Subcutaneous abdominal adipose tissue (tissue), 5 donors: Measurements from ENCODE around the gene ATP9B.

Source experiments
- H3K27ac ChIP-seq: one replicate; pipeline ENCODE4 v1.7.0; 2013; ENCODE audit warnings: low read depth, mild to moderate bottlenecking, inconsistent platforms, low read length, moderate library complexity
- H3K27me3 ChIP-seq, 5 donors: one replicate each; pipeline ENCODE4 v1.7.0; 2013; ENCODE audit warnings: low read length in 5 of 5, inconsistent platforms in 1 of 5; ENCODE audit not compliant: control insufficient read depth in 5 of 5, insufficient read depth in 4 of 5
- H3K36me3 ChIP-seq, 5 donors: one replicate each; pipeline ENCODE4 v1.7.0; 2013; ENCODE audit warnings: low read length in 5 of 5; ENCODE audit not compliant: control insufficient read depth in 5 of 5, insufficient read depth in 5 of 5
- H3K4me1 ChIP-seq, 5 donors: one replicate each; pipeline ENCODE4 v1.7.0; 2013; ENCODE audit warnings: low read length in 5 of 5, mild to moderate bottlenecking in 3 of 5, moderate library complexity in 1 of 5; ENCODE audit not compliant: control insufficient read depth in 5 of 5, insufficient read depth in 5 of 5
- H3K4me3 ChIP-seq, 5 donors: one replicate each; pipeline ENCODE4 v1.7.0; 2013; ENCODE audit warnings: low read length in 5 of 5, low read depth in 1 of 5
- H3K9ac ChIP-seq, 5 donors: one replicate each; pipeline ENCODE4 v1.7.0; 2013; ENCODE audit warnings: low read length in 5 of 5, mild to moderate bottlenecking in 4 of 5, moderate library complexity in 3 of 5
- H3K9me3 ChIP-seq, 5 donors: one replicate each; pipeline ENCODE4 v1.7.0; 2013; ENCODE audit warnings: low read length in 5 of 5; ENCODE audit not compliant: control insufficient read depth in 5 of 5
- donor health status: healthy.
- donor health status: healthy.
- donor health status: healthy.
- donor health status: healthy.
- donor health status: healthy.

Gene ATP9B

GRCh38 chr18:79377187-79377891 is 308.1 kb downstream of the ATP9B start:
- Histone ChIP-seq H3K27me3 (no peaks in the 10 kb centered on the region), H3K9me3 (no peaks in the 10 kb centered on the region), H3K36me3 (peaks cover 0 to 47% (median 33%) of the 10 kb centered on the region in 5 donors), H3K4me1 (peaks cover 0 to 5% (median 3%) of the 10 kb centered on the region in 5 donors), H3K27ac (no peak overlapping the region), H3K4me3 (no peak overlapping the region), H3K9ac (no peak overlapping the region)

- no peak overlapping the region for H3K4me3 ChIP-seq
- H3K27ac ChIP-seq: no peak overlapping the region
- peaks cover 0 to 5% (median 3%) of the 10 kb centered on the region in 5 donors for H3K4me1 ChIP-seq
- H3K27me3 ChIP-seq: peaks cover 0 to 2% (median 0%) of the 10 kb centered on the region in 5 donors
- peaks cover 0 to 41% (median 30%) of the 10 kb centered on the region in 5 donors for H3K36me3 ChIP-seq
- no peak overlapping the region for H3K9ac ChIP-seq
- H3K9me3 ChIP-seq: no peaks in the 10 kb centered on the region
Observed at GRCh38 chr18:79378536-79379250, 309.5 kb downstream of the ATP9B start.

- Histone ChIP-seq H3K27me3 (peaks cover 0 to 6% (median 0%) of the 10 kb centered on the region in 5 donors), H3K36me3 (peaks cover 0 to 35% (median 25%) of the 10 kb centered on the region in 5 donors), H3K4me3 (no peak overlapping the region), H3K4me1 (peaks cover 0 to 5% (median 3%) of the 10 kb centered on the region in 5 donors), H3K9me3 (no peaks in the 10 kb centered on the region), H3K27ac (no peak overlapping the region), H3K9ac (no peak overlapping the region)
Observed at GRCh38 chr18:79379251-79379905, 310.2 kb downstream of the ATP9B start.

GRCh38 chr18:79379931-79380815 is 311.0 kb downstream of the ATP9B start:
- no peak overlapping the region for H3K9ac ChIP-seq
- no peak overlapping the region for H3K27ac ChIP-seq
- peaks cover 0 to 5% (median 3%) of the 10 kb centered on the region in 5 donors for H3K4me1 ChIP-seq
- peaks cover 0 to 28% (median 17%) of the 10 kb centered on the region in 5 donors for H3K36me3 ChIP-seq
- H3K9me3 ChIP-seq: no peaks in the 10 kb centered on the region
- H3K27me3 ChIP-seq: peaks cover 0 to 8% (median 0%) of the 10 kb centered on the region in 5 donors
- H3K4me3 ChIP-seq: no peak overlapping the region

- Histone ChIP-seq H3K27ac (no peak overlapping the region), H3K27me3 (peaks cover 4 to 12% (median 5%) of the 10 kb centered on the region in 5 donors), H3K9me3 (no peaks in the 10 kb centered on the region), H3K9ac (no peak overlapping the region), H3K36me3 (peaks cover 0 to 19% (median 13%) of the 10 kb centered on the region in 5 donors), H3K4me1 (peaks cover 0 to 5% (median 3%) of the 10 kb centered on the region in 5 donors), H3K4me3 (no peak overlapping the region)
Observed at GRCh38 chr18:79380816-79381806, 311.9 kb downstream of the ATP9B start.

GRCh38 chr18:79381811-79382311 is 312.7 kb downstream of the ATP9B start:
- no peak overlapping the region for H3K9ac ChIP-seq
- H3K36me3 ChIP-seq: peaks cover 0 to 16% (median 13%) of the 10 kb centered on the region in 5 donors
- H3K4me1 ChIP-seq: peaks cover 0 to 5% (median 3%) of the 10 kb centered on the region in 5 donors
- H3K27me3 ChIP-seq: peaks cover 10 to 19% (median 11%) of the 10 kb centered on the region in 5 donors
- H3K4me3 ChIP-seq: no peak overlapping the region
- H3K9me3 ChIP-seq: no peaks in the 10 kb centered on the region
- H3K27ac ChIP-seq: no peak overlapping the region

GRCh38 chr18:79382681-79383387 is 313.6 kb downstream of the ATP9B start:
- H3K4me3 ChIP-seq: no peak overlapping the region
- H3K36me3 ChIP-seq: peaks cover 0 to 7% (median 3%) of the 10 kb centered on the region in 5 donors
- H3K27me3 ChIP-seq: peaks cover 14 to 26% (median 16%) of the 10 kb centered on the region in 5 donors
- H3K27ac ChIP-seq: no peak overlapping the region
- H3K9ac ChIP-seq: no peak overlapping the region
- H3K9me3 ChIP-seq: no peaks in the 10 kb centered on the region
- H3K4me1 ChIP-seq: peaks cover 0 to 5% (median 3%) of the 10 kb centered on the region in 5 donors

GRCh38 chr18:79383388-79384056 is 314.3 kb downstream of the ATP9B start:
- H3K4me3 ChIP-seq: no peak overlapping the region
- no peaks in the 10 kb centered on the region for H3K9me3 ChIP-seq
- H3K27me3 ChIP-seq: peaks cover 20 to 33% (median 23%) of the 10 kb centered on the region in 5 donors
- H3K27ac ChIP-seq: no peak overlapping the region
- H3K9ac ChIP-seq: no peak overlapping the region
- peaks cover 0 to 5% (median 3%) of the 10 kb centered on the region in 5 donors for H3K4me1 ChIP-seq
- no peaks in the 10 kb centered on the region for H3K36me3 ChIP-seq
